Ovary (tissue), 9 donors: Measurements from ENCODE around the gene DERA. TPM values are rescaled to one million over a fixed set of nuclear protein-coding genes. Genes with fewer than 3 reads are reported as not detected.

Experiments used
- DNase-seq, 5 donors: peaks; one replicate each; pipeline ENCODE4 v3.0.0-alpha.2; 2019 to 2020
- H3K27ac ChIP-seq, 2 donors: fragments of 200-600 bp; one replicate each; pipeline versions ENCODE4 v1.5.1 to v1.8.0; 2019 to 2022
- H3K27me3 ChIP-seq: fragments of 200-600 bp; one replicate; pipeline ENCODE4 v1.8.0; 2022
- H3K36me3 ChIP-seq: fragments of 200-600 bp; sonication (generic); one replicate; pipeline ENCODE4 v1.5.1; 2019
- H3K4me1 ChIP-seq: one replicate; pipeline ENCODE4 v1.8.1; 2013; ENCODE audit warnings: mild to moderate bottlenecking, moderate library complexity; ENCODE audit not compliant: insufficient read depth
- H3K4me3 ChIP-seq: fragments of 200-600 bp; sonication (generic); one replicate; pipeline ENCODE4 v1.5.1; 2017
- H3K9me3 ChIP-seq, 2 donors: fragments of 200-600 bp in 1 of 2; sonication (generic) in 1 of 2; one replicate each; pipeline versions ENCODE4 v1.5.1 to v1.8.1; 2013 to 2019; ENCODE audit warnings: mild to moderate bottlenecking in 1 of 2, moderate library complexity in 1 of 2
- EP300 ChIP-seq: sonication (generic); formaldehyde crosslinking; IDR thresholded peaks from one replicate; pipeline ENCODE4 v1.6.1; 2017; ENCODE audit warnings: antibody characterized with exemption
- POLR2A ChIP-seq: fragments of 450-650 bp; IDR thresholded peaks from one replicate; pipeline ENCODE4 v1.6.1; 2017; ENCODE audit warnings: antibody characterized with exemption, mild to moderate bottlenecking, moderate library complexity
- WGBS, 3 donors: extraction: QIAGEN DNeasy Blood & Tissue Kit in 1 of 3; methylation state at CpG; one replicate each; pipeline versions ENCODE4 v1.1.5 to v1.1.7; 2013 to 2017; 5-methylcytosine and 5-hydroxymethylcytosine counted together
- intact Hi-C, 4 donors: fragments of 100-400 bp; cut with DNase I; formaldehyde crosslinking; loops; one replicate each; pipeline versions ENCODE4 v1.11.0 to v1.15.1; 2022 to 2023
- polyA plus RNA-seq, 2 donors: library from polyadenylated mRNA; stranded (reverse); fragments of 200-250 nt in 1 of 2; fragments of 350-450 nt in 1 of 2; fragmentation: Illumina TruSeq in 1 of 2; extraction: RNeasy Lipid Tissue Mini Kit (QIAGEN cat#74804) in 1 of 2; gene quantifications; one replicate each; pipeline ENCODE4 v1.2.3, GENCODE V29; 2013 to 2014
- total RNA-seq, 7 donors: library from RNA; depleted of rRNA in 2 of 7; stranded (reverse); fragments of >200 nt in 2 of 7; fragmentation: NEBNext Ultra II Directional in 3 of 7; extraction: Animal tissue kit (Norgen Biotek cat#: 25700) in 3 of 7; gene quantifications; one replicate each; pipeline versions ENCODE4 v1.1.0 to v1.2.4, GENCODE V29; 2016 to 2023
- TF ChIP-seq, protein P1 (sequence below), 3 donors: fragments of 450-650 bp in 2 of 3; fragments of 200-600 bp in 1 of 3; IDR thresholded peaks; one replicate each; pipeline versions ENCODE4 v1.5.1 to v1.8.0; 2016 to 2022; ENCODE audit warnings: antibody characterized with exemption in 3 of 3, mild to moderate bottlenecking in 1 of 3
- donor health status: DM: no; HTN: no; CAD: no; lungs with moderate emphysema.
- donor health status: DM: no; HTN: no; CAD: no.
- donor health status: Bipolar disorder and iron deficiency.
- donor health status: DM: yes; HTN: yes; CAD: no.
- donor health status: DM: no; HTN: no; CAD: no.
- donor health status: DM: yes; HTN: yes; CAD: no.

The DERA gene
- total and polyA plus RNA-seq, 9 donors, result 8.1 to 27.7 (median 12.0) TPM

DNA sequence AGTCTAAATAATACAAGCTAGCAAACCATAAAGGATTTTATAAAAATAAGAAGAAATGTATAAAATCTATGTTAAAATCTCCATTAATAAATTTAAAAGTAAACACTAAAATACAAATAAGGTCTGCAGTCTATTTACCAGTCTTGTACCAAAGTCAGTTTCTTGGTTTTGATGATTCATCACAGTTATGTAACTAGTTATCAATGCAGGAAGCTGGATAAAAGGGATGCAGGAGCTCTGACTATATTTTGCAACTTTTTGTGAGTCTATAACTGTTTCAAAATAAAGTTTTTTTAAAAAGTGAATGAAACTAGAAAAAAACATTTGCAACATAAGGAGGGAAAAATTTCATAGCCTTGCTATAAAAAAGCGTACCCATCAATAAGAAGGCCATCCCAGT, 151.5 kb downstream of the DERA start:
- intact Hi-C loops, result no loop called here
- no peaks in the 10 kb centered on the region for H3K4me1 ChIP-seq

DNA sequence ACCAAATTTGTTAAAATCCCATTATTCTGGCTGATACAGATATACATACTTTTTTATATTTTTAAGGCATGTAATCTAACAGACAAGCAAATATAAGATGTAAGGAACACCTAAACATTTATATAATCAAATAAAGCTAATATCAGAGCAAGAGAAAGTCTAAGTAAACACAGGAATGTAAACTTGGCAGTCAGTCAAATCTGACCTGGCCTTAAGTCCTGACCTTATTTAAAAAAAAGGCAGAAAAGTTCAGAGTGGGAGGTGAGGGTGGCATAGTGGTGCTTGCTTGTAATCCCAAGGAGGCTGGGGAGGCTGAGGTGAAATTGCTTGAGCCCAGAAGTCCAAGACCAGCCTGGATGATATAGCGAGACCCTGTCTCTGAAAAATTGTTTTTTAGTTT, 152.6 kb downstream of the DERA start:
- intact Hi-C loops, result no loop called here
- Histone ChIP-seq H3K36me3 (no peaks in the 10 kb centered on the region), H3K27ac (no peak overlapping the region), H3K9me3 (no peaks in the 10 kb centered on the region), H3K4me1 (no peaks in the 10 kb centered on the region), H3K27me3 (no peaks in the 10 kb centered on the region), H3K4me3 (no peak overlapping the region)
- no peak for TF ChIP-seq POLR2A
- TF ChIP-seq EP300, result no peak
- TF ChIP-seq, protein P1, sequence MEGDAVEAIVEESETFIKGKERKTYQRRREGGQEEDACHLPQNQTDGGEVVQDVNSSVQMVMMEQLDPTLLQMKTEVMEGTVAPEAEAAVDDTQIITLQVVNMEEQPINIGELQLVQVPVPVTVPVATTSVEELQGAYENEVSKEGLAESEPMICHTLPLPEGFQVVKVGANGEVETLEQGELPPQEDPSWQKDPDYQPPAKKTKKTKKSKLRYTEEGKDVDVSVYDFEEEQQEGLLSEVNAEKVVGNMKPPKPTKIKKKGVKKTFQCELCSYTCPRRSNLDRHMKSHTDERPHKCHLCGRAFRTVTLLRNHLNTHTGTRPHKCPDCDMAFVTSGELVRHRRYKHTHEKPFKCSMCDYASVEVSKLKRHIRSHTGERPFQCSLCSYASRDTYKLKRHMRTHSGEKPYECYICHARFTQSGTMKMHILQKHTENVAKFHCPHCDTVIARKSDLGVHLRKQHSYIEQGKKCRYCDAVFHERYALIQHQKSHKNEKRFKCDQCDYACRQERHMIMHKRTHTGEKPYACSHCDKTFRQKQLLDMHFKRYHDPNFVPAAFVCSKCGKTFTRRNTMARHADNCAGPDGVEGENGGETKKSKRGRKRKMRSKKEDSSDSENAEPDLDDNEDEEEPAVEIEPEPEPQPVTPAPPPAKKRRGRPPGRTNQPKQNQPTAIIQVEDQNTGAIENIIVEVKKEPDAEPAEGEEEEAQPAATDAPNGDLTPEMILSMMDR (IDR thresholded peaks at IDR 0.05), result no peak
- no peak for DNase-seq
- WGBS, 3 donors, result 79 to 88% (median 85%) methylated on average over 1 of the region's 1 CpG

More for the DNA sequence above, 151.5 kb downstream of the DERA start:
- Histone ChIP-seq H3K27me3 (no peaks in the 10 kb centered on the region), H3K36me3 (no peaks in the 10 kb centered on the region), H3K27ac (no peak overlapping the region), H3K9me3 (no peaks in the 10 kb centered on the region), H3K4me3 (no peak overlapping the region)
- TF ChIP-seq, protein P1 (IDR thresholded peaks at IDR 0.05), result no peak
- TF ChIP-seq POLR2A, result no peak
- TF ChIP-seq EP300, result no peak
- WGBS, 3 donors, result 88 to 97% (median 94%) methylated on average over 1 of the region's 1 CpG
- no peak for DNase-seq

DNA sequence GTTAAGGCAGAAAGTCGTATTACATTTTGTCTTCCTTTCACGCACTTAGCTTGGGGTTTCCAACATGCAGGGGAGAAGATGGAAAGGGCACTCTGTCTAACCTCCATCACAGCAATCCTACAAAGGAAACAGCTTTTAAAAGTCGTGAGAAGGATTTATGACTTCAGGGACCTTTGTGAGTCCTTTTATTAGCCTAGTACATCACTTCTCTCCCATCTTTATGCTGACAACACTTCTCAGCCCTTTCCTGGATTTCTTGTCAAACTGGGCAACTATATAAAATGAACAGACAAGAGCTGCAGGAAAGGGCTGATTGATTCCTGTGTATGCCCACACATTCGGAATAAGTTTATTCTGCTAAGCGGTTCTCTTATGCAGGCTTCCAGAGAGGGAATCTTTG, 159.0 kb downstream of the DERA start:
- no peaks in the 10 kb centered on the region for H3K4me1 ChIP-seq
- 55 to 62% (median 57%) methylated on average over 5 of the region's 5 CpGs for WGBS, 3 donors
- H3K9me3 ChIP-seq, result no peaks in the 10 kb centered on the region
- H3K4me3 ChIP-seq, result no peak overlapping the region
- no peak for DNase-seq
- TF ChIP-seq EP300, result no peak
- TF ChIP-seq, protein P1 (IDR thresholded peaks at IDR 0.05), result no peak
- intact Hi-C loops, result no loop called here
- no peaks in the 10 kb centered on the region for H3K27me3 ChIP-seq
- no peaks in the 10 kb centered on the region for H3K36me3 ChIP-seq
- no peak overlapping the region for H3K27ac ChIP-seq

GRCh38 chr12:16072678-16073077, 161.5 kb downstream of the DERA start:
- Histone ChIP-seq H3K36me3 (no peaks in the 10 kb centered on the region), H3K4me1 (no peaks in the 10 kb centered on the region), H3K27me3 (no peaks in the 10 kb centered on the region), H3K9me3 (no peaks in the 10 kb centered on the region), H3K4me3 (no peak overlapping the region), H3K27ac (no peak overlapping the region)
- no peak for TF ChIP-seq EP300
- TF ChIP-seq POLR2A, result no peak
- TF ChIP-seq, protein P1 (IDR thresholded peaks at IDR 0.05), result no peak
- intact Hi-C loops, result no loop called here
- WGBS, 3 donors, result 72 to 89% (median 77%) methylated on average over 2 of the region's 2 CpGs
- DNase-seq, result no peak

DNA sequence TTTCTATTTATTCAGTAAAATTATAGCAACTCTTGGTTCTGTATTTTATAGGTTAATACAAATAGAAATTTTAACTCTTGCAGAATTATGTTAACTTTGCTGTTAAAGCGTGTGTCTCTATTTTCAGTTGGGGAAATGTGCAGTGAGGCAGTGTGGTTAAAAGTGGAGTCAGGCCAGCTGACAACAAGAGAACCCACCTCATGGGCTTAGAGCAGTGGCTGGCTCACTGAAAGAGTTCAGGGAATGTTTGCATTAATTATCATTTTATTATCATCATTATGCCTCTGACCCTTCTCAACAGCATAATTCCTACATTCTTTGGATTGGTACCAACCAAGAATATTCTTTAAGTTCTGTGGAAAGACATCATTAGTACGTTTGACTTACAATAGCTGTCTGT, 163.8 kb downstream of the DERA start:
- Histone ChIP-seq H3K27me3 (no peaks in the 10 kb centered on the region), H3K36me3 (no peaks in the 10 kb centered on the region), H3K27ac (no peak overlapping the region), H3K4me1 (no peaks in the 10 kb centered on the region), H3K4me3 (no peak overlapping the region), H3K9me3 (no peaks in the 10 kb centered on the region)
- WGBS, 3 donors, result 49 to 66% (median 57%) methylated on average over 2 of the region's 2 CpGs
- no peak for DNase-seq
- TF ChIP-seq POLR2A, result no peak
- TF ChIP-seq, protein P1 (IDR thresholded peaks at IDR 0.05), result no peak
- TF ChIP-seq EP300, result no peak
- intact Hi-C loops, result no loop called here
